ENCODE data around the gene MYO18A.

Gene MYO18A

GRCh38 chr17:29051731-29052130, 128.5 kb downstream of the MYO18A start:
- TF ChIP-seq CTCF (IDR thresholded peaks at IDR 0.05; ENCODE audit: insufficient read depth, missing control alignments) = no peak
- FAIRE-seq (no peak), DNase-seq (ENCODE audit: insufficient read length, low spot score) (no peak)

GRCh38 chr17:29051194-29051593, 129.0 kb downstream of the MYO18A start:
- DNase-seq (ENCODE audit: insufficient read length, low spot score) (peak; percentile 53), FAIRE-seq (peak; percentile 35)
- no peak for TF ChIP-seq CTCF (IDR thresholded peaks at IDR 0.05; ENCODE audit: insufficient read depth, missing control alignments)

GRCh38 chr17:29050176-29050575, 130.0 kb downstream of the MYO18A start:
- TF ChIP-seq CTCF (IDR thresholded peaks at IDR 0.05; ENCODE audit: insufficient read depth, missing control alignments) = no peak
- FAIRE-seq (no peak), DNase-seq (ENCODE audit: insufficient read length, low spot score) (no peak)

- DNase-seq (ENCODE audit: insufficient read length, low spot score) (no peak), FAIRE-seq (no peak)
- TF ChIP-seq CTCF (IDR thresholded peaks at IDR 0.05; ENCODE audit: insufficient read depth, missing control alignments) = no peak
These were observed 130.6 kb downstream of the MYO18A start for GRCh38 chr17:29049541-29050145.

- DNase-seq (ENCODE audit: insufficient read length, low spot score) (no peak), FAIRE-seq (peak; percentile 16)
- TF ChIP-seq CTCF (IDR thresholded peaks at IDR 0.05; ENCODE audit: insufficient read depth, missing control alignments) = no peak
These were observed 131.5 kb downstream of the MYO18A start for GRCh38 chr17:29048440-29049368.

- TF ChIP-seq CTCF (IDR thresholded peaks at IDR 0.05; ENCODE audit: insufficient read depth, missing control alignments) = no peak
- DNase-seq (ENCODE audit: insufficient read length, low spot score) (no peak), FAIRE-seq (no peak)
These were observed 133.7 kb downstream of the MYO18A start for GRCh38 chr17:29046473-29046839.

Data from D721Med (cell line).